OCI-LY1 (cell line): ENCODE data around the gene ADGRL1.
"Not testable (repeated sequence)": the region's sequence is repeated elsewhere in the genome, so short reads cannot be mapped to it uniquely, and the experiment has no call there.

Experiments used
- CTCF ChIP-seq: fragments of 200-600 bp; sonication (generic), shearing (Covaris generic); IDR thresholded peaks from 2 replicates; pipeline ENCODE4 v1.5.1; 2017; ENCODE audit warnings: mild to moderate bottlenecking, antibody characterized with exemption, low read length, moderate library complexity, mixed read lengths
- EZH2 ChIP-seq: fragments of 200-600 bp; sonication (generic), shearing (Covaris generic); IDR thresholded peaks from 2 replicates; pipeline ENCODE4 v1.8.0; 2017; ENCODE audit warnings: borderline replicate concordance, mixed run types, mild to moderate bottlenecking, antibody characterized with exemption, low read length, moderate library complexity, mixed read lengths

- not testable (repeated sequence) for TF ChIP-seq CTCF, EZH2
Observed at GRCh38 chr19:14253822-14254599, 48.0 kb upstream of the ADGRL1 start.
